ENCODE results near the gene MBD5. TPM values are rescaled to one million over a fixed set of nuclear protein-coding genes. Genes with fewer than 3 reads are reported as not detected.

Gene MBD5
- total and polyA plus RNA-seq, 4 donors, result 2.0 to 15.9 (median 9.5) TPM

- Histone ChIP-seq H3K36me3 (ENCODE audit: control insufficient read depth in 4 of 4, insufficient read depth in 3 of 4, low read depth in 1 of 4, low read length in 3 of 4) (no peaks in the 10 kb centered on the region), H3K27ac (ENCODE audit: low read depth in 1 of 2, low read length in 2 of 2) (no peak overlapping the region), H3K4me3 (ENCODE audit: low read depth in 1 of 3, low read length in 3 of 3) (no peak overlapping the region), H3K9ac (ENCODE audit: low read depth in 1 of 2, low read length in 2 of 2) (no peak overlapping the region), H3K9me3 (ENCODE audit: control insufficient read depth in 4 of 4, low read length in 3 of 4) (no peaks in the 10 kb centered on the region), H3K4me1 (ENCODE audit: control insufficient read depth in 4 of 4, insufficient read depth in 4 of 4, low read length in 3 of 4) (peaks cover 0 to 11% (median 9%) of the 10 kb centered on the region in 4 donors), H3K27me3 (ENCODE audit: control insufficient read depth in 4 of 4, insufficient read depth in 4 of 4, low read length in 3 of 4) (no peaks in the 10 kb centered on the region)
- WGBS, result 83% methylated on average over 1 of the region's 1 CpG
- DNase-seq (ENCODE audit: low spot score), result no peak
- TF ChIP-seq FOXA1 (IDR thresholded peaks at IDR 0.05), result no peak
- no peak for TF ChIP-seq HNF4A (conservative IDR thresholded peaks at IDR 0.05)
- no peak for TF ChIP-seq EGR1 (IDR thresholded peaks at IDR 0.05; ENCODE audit: low read depth in 2 of 2)
- TF ChIP-seq HNF4G (IDR thresholded peaks at IDR 0.05), result no peak
These were observed 494.2 kb downstream of the MBD5 start for GRCh38 chr2:148515120-148515519.

GRCh38 chr2:148515976-148516375 is 495.1 kb downstream of the MBD5 start:
- H3K36me3 ChIP-seq (ENCODE audit: control insufficient read depth in 4 of 4, insufficient read depth in 3 of 4, low read depth in 1 of 4, low read length in 3 of 4), result no peaks in the 10 kb centered on the region
- 81% methylated on average over 2 of the region's 2 CpGs for WGBS
- no peak for TF ChIP-seq YY1 (IDR thresholded peaks at IDR 0.05)
- TF ChIP-seq REST (IDR thresholded peaks at IDR 0.05), result no peak
- TF ChIP-seq TAF1 (conservative IDR thresholded peaks at IDR 0.05), result no peak
- no peak for TF ChIP-seq HNF4G (IDR thresholded peaks at IDR 0.05)
- no peak for TF ChIP-seq RXRA (IDR thresholded peaks at IDR 0.05)
- no peak for TF ChIP-seq ZBTB33 (IDR thresholded peaks at IDR 0.05)
- TF ChIP-seq NR2F2 (IDR thresholded peaks at IDR 0.05), result no peak
- TF ChIP-seq EGR1 (IDR thresholded peaks at IDR 0.05; ENCODE audit: low read depth in 2 of 2), result no peak
- no peak for TF ChIP-seq HNF4A (conservative IDR thresholded peaks at IDR 0.05)
- peaks cover 0 to 11% (median 9%) of the 10 kb centered on the region in 4 donors for H3K4me1 ChIP-seq (ENCODE audit: control insufficient read depth in 4 of 4, insufficient read depth in 4 of 4, low read length in 3 of 4)
- H3K9ac ChIP-seq (ENCODE audit: low read depth in 1 of 2, low read length in 2 of 2), result no peak overlapping the region
- DNase-seq (ENCODE audit: low spot score), result no peak
- no peak overlapping the region for H3K27ac ChIP-seq (ENCODE audit: low read depth in 1 of 2, low read length in 2 of 2)
- no peaks in the 10 kb centered on the region for H3K9me3 ChIP-seq (ENCODE audit: control insufficient read depth in 4 of 4, low read length in 3 of 4)
- H3K27me3 ChIP-seq (ENCODE audit: control insufficient read depth in 4 of 4, insufficient read depth in 4 of 4, low read length in 3 of 4), result no peaks in the 10 kb centered on the region
- no peak overlapping the region for H3K4me3 ChIP-seq (ENCODE audit: low read depth in 1 of 3, low read length in 3 of 3)

GRCh38 chr2:148517296-148517695 is 496.4 kb downstream of the MBD5 start:
- Histone ChIP-seq H3K36me3 (ENCODE audit: control insufficient read depth in 4 of 4, insufficient read depth in 3 of 4, low read depth in 1 of 4, low read length in 3 of 4) (no peaks in the 10 kb centered on the region), H3K27me3 (ENCODE audit: control insufficient read depth in 4 of 4, insufficient read depth in 4 of 4, low read length in 3 of 4) (no peaks in the 10 kb centered on the region), H3K9me3 (ENCODE audit: control insufficient read depth in 4 of 4, low read length in 3 of 4) (no peaks in the 10 kb centered on the region), H3K27ac (ENCODE audit: low read depth in 1 of 2, low read length in 2 of 2) (no peak overlapping the region), H3K4me3 (ENCODE audit: low read depth in 1 of 3, low read length in 3 of 3) (no peak overlapping the region), H3K9ac (ENCODE audit: low read depth in 1 of 2, low read length in 2 of 2) (no peak overlapping the region), H3K4me1 (ENCODE audit: control insufficient read depth in 4 of 4, insufficient read depth in 4 of 4, low read length in 3 of 4) (peaks cover 0 to 1% (median under 1%) of the 10 kb centered on the region in 4 donors)
- no peak for DNase-seq (ENCODE audit: low spot score)
- TF ChIP-seq MAX (IDR thresholded peaks at IDR 0.05) (no peak), TAF1 (conservative IDR thresholded peaks at IDR 0.05) (no peak), ATF3 (IDR thresholded peaks at IDR 0.05) (no peak), ZBTB33 (IDR thresholded peaks at IDR 0.05) (no peak), HNF4A (conservative IDR thresholded peaks at IDR 0.05) (no peak), HNF4G (IDR thresholded peaks at IDR 0.05) (no peak), FOXA2 (IDR thresholded peaks at IDR 0.05) (no peak), EGR1 (IDR thresholded peaks at IDR 0.05; ENCODE audit: low read depth in 2 of 2) (no peak), GABPA (IDR thresholded peaks at IDR 0.05 in 1 of 2, conservative IDR thresholded peaks at IDR 0.05 in 1 of 2) (no peak), FOXA1 (IDR thresholded peaks at IDR 0.05) (no peak), SP1 (IDR thresholded peaks at IDR 0.05) (no peak)
- 91% methylated on average over 2 of the region's 2 CpGs for WGBS

All from liver (tissue), 9 donors.